Measurements from ENCODE around the gene TAF1B. TPM values are rescaled to one million over a fixed set of nuclear protein-coding genes. Genes with fewer than 3 reads are reported as not detected.
A peak's percentile ranks its signal among the peaks of the same experiment; 100 is the strongest.

The TAF1B gene
- total and polyA plus RNA-seq, 10 of the 15 experiments (the other 5 are each of a cell fraction or from before 2014, with no cell fraction given) = 8.1 to 18.3 (median 12.4) TPM

DNA sequence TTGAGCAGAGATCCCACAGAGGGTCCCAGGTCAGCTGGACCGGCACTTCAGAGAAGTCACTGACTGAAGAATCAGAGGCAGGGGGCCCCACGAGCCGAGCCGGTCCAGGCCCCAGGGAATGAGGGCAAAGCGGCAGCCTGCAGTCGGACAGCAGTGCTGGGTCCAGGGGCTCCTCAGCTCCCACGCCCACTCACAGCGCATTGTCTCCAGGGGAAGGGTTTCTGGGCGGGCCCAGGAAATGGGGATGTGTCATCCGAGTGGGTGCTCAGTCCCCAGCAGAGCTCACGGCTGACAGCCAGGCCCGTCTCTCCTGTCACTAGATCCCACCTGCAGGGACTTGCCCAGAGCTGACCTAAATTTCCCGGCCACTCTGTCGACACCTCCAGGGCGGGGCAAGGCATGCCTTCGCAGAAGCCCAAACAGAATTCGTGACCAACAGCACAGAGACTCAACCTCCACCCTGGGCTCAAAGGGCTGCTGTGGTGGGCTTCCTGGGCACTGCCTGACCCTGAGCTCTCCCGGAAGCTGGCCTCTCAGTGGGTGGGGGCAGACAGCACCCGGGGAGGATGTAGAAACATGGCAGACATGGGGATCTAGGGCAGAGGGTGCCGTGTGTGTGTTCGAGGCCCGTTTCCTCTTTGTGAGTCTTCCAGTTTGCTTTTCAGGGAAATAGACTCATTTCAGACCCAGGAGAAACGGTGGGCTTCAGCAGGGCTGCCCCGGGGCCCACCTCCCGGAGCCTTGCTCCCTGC is 42.1 kb upstream of the TAF1B start (continued):
- TF ChIP-seq ZSCAN29 (IDR thresholded peaks at IDR 0.05) (no peak), ESRRA (IDR thresholded peaks at IDR 0.05; ENCODE audit: low read length) (no peak), ZZZ3 (IDR thresholded peaks at IDR 0.05; ENCODE audit: control insufficient read depth, insufficient read length, low read depth) (no peak), IKZF2 (IDR thresholded peaks at IDR 0.05) (0 out of 4 replicates have a peak, but pooled peaks of 1 of the 2 experiments have one; percentile 18), MYC (IDR thresholded peaks at IDR 0.05; ENCODE audit: insufficient read depth, insufficient read length, insufficient replicate concordance, low read length, severe bottlenecking) (no peak), CBX5 (IDR thresholded peaks at IDR 0.05; ENCODE audit: low read depth) (no peak), RCOR1 (conservative IDR thresholded peaks at IDR 0.05; ENCODE audit: low read depth, low read length) (no peak), FOS (IDR thresholded peaks at IDR 0.05; ENCODE audit: borderline replicate concordance, extremely low read depth, insufficient read length) (no peak), ZNF24 (IDR thresholded peaks at IDR 0.05) (peak; percentile 18; the same call in 1 of the 2 replicates), JUND (IDR thresholded peaks at IDR 0.05; ENCODE audit: low read depth, low read length) (no peak), GATAD2B (conservative IDR thresholded peaks at IDR 0.05; ENCODE audit: low read depth) (peak; percentile 56; the same call in 1 of the 2 replicates), MEF2A (IDR thresholded peaks at IDR 0.05; ENCODE audit: insufficient read depth, low read depth, low read length) (no peak)
- TF ChIP-seq, protein P1, sequence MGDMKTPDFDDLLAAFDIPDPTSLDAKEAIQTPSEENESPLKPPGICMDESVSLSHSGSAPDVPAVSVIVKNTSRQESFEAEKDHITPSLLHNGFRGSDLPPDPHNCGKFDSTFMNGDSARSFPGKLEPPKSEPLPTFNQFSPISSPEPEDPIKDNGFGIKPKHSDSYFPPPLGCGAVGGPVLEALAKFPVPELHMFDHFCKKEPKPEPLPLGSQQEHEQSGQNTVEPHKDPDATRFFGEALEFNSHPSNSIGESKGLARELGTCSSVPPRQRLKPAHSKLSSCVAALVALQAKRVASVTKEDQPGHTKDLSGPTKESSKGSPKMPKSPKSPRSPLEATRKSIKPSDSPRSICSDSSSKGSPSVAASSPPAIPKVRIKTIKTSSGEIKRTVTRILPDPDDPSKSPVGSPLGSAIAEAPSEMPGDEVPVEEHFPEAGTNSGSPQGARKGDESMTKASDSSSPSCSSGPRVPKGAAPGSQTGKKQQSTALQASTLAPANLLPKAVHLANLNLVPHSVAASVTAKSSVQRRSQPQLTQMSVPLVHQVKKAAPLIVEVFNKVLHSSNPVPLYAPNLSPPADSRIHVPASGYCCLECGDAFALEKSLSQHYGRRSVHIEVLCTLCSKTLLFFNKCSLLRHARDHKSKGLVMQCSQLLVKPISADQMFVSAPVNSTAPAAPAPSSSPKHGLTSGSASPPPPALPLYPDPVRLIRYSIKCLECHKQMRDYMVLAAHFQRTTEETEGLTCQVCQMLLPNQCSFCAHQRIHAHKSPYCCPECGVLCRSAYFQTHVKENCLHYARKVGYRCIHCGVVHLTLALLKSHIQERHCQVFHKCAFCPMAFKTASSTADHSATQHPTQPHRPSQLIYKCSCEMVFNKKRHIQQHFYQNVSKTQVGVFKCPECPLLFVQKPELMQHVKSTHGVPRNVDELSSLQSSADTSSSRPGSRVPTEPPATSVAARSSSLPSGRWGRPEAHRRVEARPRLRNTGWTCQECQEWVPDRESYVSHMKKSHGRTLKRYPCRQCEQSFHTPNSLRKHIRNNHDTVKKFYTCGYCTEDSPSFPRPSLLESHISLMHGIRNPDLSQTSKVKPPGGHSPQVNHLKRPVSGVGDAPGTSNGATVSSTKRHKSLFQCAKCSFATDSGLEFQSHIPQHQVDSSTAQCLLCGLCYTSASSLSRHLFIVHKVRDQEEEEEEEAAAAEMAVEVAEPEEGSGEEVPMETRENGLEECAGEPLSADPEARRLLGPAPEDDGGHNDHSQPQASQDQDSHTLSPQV (IDR thresholded peaks at IDR 0.05) = no peak
- TF ChIP-seq, protein P2, sequence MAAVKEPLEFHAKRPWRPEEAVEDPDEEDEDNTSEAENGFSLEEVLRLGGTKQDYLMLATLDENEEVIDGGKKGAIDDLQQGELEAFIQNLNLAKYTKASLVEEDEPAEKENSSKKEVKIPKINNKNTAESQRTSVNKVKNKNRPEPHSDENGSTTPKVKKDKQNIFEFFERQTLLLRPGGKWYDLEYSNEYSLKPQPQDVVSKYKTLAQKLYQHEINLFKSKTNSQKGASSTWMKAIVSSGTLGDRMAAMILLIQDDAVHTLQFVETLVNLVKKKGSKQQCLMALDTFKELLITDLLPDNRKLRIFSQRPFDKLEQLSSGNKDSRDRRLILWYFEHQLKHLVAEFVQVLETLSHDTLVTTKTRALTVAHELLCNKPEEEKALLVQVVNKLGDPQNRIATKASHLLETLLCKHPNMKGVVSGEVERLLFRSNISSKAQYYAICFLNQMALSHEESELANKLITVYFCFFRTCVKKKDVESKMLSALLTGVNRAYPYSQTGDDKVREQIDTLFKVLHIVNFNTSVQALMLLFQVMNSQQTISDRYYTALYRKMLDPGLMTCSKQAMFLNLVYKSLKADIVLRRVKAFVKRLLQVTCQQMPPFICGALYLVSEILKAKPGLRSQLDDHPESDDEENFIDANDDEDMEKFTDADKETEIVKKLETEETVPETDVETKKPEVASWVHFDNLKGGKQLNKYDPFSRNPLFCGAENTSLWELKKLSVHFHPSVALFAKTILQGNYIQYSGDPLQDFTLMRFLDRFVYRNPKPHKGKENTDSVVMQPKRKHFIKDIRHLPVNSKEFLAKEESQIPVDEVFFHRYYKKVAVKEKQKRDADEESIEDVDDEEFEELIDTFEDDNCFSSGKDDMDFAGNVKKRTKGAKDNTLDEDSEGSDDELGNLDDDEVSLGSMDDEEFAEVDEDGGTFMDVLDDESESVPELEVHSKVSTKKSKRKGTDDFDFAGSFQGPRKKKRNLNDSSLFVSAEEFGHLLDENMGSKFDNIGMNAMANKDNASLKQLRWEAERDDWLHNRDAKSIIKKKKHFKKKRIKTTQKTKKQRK (IDR thresholded peaks at IDR 0.05; ENCODE audit: low read depth, low read length) = no peak
- TF ChIP-seq, protein P3, sequence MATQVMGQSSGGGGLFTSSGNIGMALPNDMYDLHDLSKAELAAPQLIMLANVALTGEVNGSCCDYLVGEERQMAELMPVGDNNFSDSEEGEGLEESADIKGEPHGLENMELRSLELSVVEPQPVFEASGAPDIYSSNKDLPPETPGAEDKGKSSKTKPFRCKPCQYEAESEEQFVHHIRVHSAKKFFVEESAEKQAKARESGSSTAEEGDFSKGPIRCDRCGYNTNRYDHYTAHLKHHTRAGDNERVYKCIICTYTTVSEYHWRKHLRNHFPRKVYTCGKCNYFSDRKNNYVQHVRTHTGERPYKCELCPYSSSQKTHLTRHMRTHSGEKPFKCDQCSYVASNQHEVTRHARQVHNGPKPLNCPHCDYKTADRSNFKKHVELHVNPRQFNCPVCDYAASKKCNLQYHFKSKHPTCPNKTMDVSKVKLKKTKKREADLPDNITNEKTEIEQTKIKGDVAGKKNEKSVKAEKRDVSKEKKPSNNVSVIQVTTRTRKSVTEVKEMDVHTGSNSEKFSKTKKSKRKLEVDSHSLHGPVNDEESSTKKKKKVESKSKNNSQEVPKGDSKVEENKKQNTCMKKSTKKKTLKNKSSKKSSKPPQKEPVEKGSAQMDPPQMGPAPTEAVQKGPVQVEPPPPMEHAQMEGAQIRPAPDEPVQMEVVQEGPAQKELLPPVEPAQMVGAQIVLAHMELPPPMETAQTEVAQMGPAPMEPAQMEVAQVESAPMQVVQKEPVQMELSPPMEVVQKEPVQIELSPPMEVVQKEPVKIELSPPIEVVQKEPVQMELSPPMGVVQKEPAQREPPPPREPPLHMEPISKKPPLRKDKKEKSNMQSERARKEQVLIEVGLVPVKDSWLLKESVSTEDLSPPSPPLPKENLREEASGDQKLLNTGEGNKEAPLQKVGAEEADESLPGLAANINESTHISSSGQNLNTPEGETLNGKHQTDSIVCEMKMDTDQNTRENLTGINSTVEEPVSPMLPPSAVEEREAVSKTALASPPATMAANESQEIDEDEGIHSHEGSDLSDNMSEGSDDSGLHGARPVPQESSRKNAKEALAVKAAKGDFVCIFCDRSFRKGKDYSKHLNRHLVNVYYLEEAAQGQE (IDR thresholded peaks at IDR 0.05; ENCODE audit: low read depth, low read length) = no peak
- TF ChIP-seq, protein P4, sequence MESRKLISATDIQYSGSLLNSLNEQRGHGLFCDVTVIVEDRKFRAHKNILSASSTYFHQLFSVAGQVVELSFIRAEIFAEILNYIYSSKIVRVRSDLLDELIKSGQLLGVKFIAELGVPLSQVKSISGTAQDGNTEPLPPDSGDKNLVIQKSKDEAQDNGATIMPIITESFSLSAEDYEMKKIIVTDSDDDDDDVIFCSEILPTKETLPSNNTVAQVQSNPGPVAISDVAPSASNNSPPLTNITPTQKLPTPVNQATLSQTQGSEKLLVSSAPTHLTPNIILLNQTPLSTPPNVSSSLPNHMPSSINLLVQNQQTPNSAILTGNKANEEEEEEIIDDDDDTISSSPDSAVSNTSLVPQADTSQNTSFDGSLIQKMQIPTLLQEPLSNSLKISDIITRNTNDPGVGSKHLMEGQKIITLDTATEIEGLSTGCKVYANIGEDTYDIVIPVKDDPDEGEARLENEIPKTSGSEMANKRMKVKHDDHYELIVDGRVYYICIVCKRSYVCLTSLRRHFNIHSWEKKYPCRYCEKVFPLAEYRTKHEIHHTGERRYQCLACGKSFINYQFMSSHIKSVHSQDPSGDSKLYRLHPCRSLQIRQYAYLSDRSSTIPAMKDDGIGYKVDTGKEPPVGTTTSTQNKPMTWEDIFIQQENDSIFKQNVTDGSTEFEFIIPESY (IDR thresholded peaks at IDR 0.05) = no peak

All from GM12878 (cell line).